GM12878 (cell line): ENCODE measurements around the gene F7. TPM values are rescaled to one million over a fixed set of nuclear protein-coding genes. Genes with fewer than 3 reads are reported as not detected.

Experiments used
- ATAC-seq: fragments of 200-7000 bp; cut with Tn5 transposase; 3 replicates; pipeline ENCODE4 v1.9.1; 2020; ENCODE audit warnings: mild to moderate bottlenecking, moderate library complexity
- BruUV-seq: library from RNA; stranded (reverse); fragments of 400-500 nt; replicated peaks from 2 replicates; lab custom pipeline; 2021; lab: Mats Ljungman, UMichigan
- CTCF ChIA-PET: fragments of 300-600 bp; sonication (Branson Sonifier 250); formaldehyde crosslinking; extraction: SDS; loops from one replicate; lab custom pipeline; 2021; ENCODE audit warnings: inconsistent platforms; lab: Yijun Ruan, JAX
- POLR2A ChIA-PET: fragments of 350-600 bp; formaldehyde crosslinking; extraction: SDS; loops from one replicate; lab custom pipeline; 2021; ENCODE audit warnings: inconsistent platforms; lab: Charles Lee
- RAD21 ChIA-PET: fragments of 300-600 bp; sonication (Branson Sonifier 250); formaldehyde crosslinking; loops from one replicate; lab custom pipeline; 2023; ENCODE audit warnings: antibody characterized with exemption; ENCODE audit not compliant: unreplicated experiment; lab: Charles Lee
- SMC1A ChIA-PET: fragments of 300-600 bp; sonication (Branson Sonifier 250); formaldehyde crosslinking; loops from one replicate; lab custom pipeline; 2023; ENCODE audit not compliant: unreplicated experiment, uncharacterized antibody; lab: Charles Lee
- DNase-seq: peaks from one replicate; pipeline ENCODE4 v3.0.0-alpha.2; 2011; ENCODE audit warnings: low read depth, low spot score
- FAIRE-seq: peaks from 3 replicates; lab custom pipeline; 2011; peaks lifted over from hg19 to GRCh38; lab: Jason Lieb, UNC
- H2AFZ ChIP-seq: 2 replicates; pipeline ENCODE4 v1.6.0; 2011; ENCODE audit warnings: low read depth, low read length, control low read depth; ENCODE audit not compliant: control insufficient read depth
- H3K27ac ChIP-seq: 2 replicates; pipeline ENCODE4 v1.5.1; 2011; ENCODE audit warnings: control low read depth; ENCODE audit not compliant: control insufficient read depth, insufficient read depth
- H3K27me3 ChIP-seq, 2 experiments: replicated peaks in 1 of 2; 2 replicates each; pipeline versions ENCODE4 v1.6.0 to v1.6.1; 2011; ENCODE audit warnings: low read length in 1 of 2; ENCODE audit not compliant: control insufficient read depth in 2 of 2, insufficient read depth in 2 of 2
- H3K36me3 ChIP-seq, 2 experiments: 2 replicates each; pipeline ENCODE4 v1.5.1; 2011; ENCODE audit warnings: low read length in 1 of 2; ENCODE audit not compliant: control insufficient read depth in 2 of 2, insufficient read depth in 2 of 2
- H3K4me1 ChIP-seq: 2 replicates; pipeline ENCODE4 v1.6.1; 2011; ENCODE audit warnings: mild to moderate bottlenecking, low read length, moderate library complexity, mixed read lengths; ENCODE audit not compliant: control insufficient read depth, insufficient read depth
- H3K4me2 ChIP-seq: 2 replicates; pipeline ENCODE4 v1.6.0; 2011; ENCODE audit warnings: control low read depth; ENCODE audit not compliant: control insufficient read depth, insufficient read depth
- H3K4me3 ChIP-seq: fragments of 200-600 bp; sonication (generic); 2 replicates; pipeline ENCODE4 v1.5.1; 2016
- H3K79me2 ChIP-seq: 2 replicates; pipeline ENCODE4 v1.6.0; 2011; ENCODE audit warnings: low read length; ENCODE audit not compliant: control insufficient read depth, insufficient read depth
- H3K9ac ChIP-seq: 2 replicates; pipeline ENCODE4 v1.8.0; 2011; ENCODE audit warnings: low read length, control low read depth, mixed read lengths; ENCODE audit not compliant: control insufficient read depth, insufficient read depth
- H3K9me3 ChIP-seq: replicated peaks from 3 replicates; pipeline ENCODE4 v1.5.1; 2011; ENCODE audit warnings: mild to moderate bottlenecking, low read length; ENCODE audit not compliant: control insufficient read depth, insufficient read depth
- H4K20me1 ChIP-seq: 2 replicates; pipeline ENCODE4 v1.6.0; 2011; ENCODE audit not compliant: control insufficient read depth, insufficient read depth
- BCL11A ChIP-seq: IDR thresholded peaks from 2 replicates; pipeline ENCODE4 v1.6.1; 2011; ENCODE audit warnings: low read depth, low read length
- CREM ChIP-seq: IDR thresholded peaks from 2 replicates; pipeline ENCODE4 v1.6.1; 2014; ENCODE audit warnings: antibody characterized with exemption, low read depth
- MYB ChIP-seq: fragments of 150-350 bp; IDR thresholded peaks from 2 replicates; pipeline ENCODE4 v1.6.1; 2014; ENCODE audit warnings: mild to moderate bottlenecking, low read depth, low read length, borderline replicate concordance
- NFIC ChIP-seq: IDR thresholded peaks from 2 replicates; pipeline ENCODE4 v1.6.1; 2012; ENCODE audit warnings: low read depth, mild to moderate bottlenecking, inconsistent platforms, low read length, moderate library complexity
- TARDBP ChIP-seq: IDR thresholded peaks from 2 replicates; pipeline ENCODE4 v1.6.1; 2016; ENCODE audit warnings: borderline replicate concordance
- WGBS: methylation state at CpG from one replicate; pipeline ENCODE4 v1.1.6; 2016; ENCODE audit warnings: low lambda C conversion rate; ENCODE audit not compliant: insufficient replicate concordance, insufficient coverage; ENCODE audit errors: missing lambda C conversion rate; 5-methylcytosine and 5-hydroxymethylcytosine counted together
- in situ Hi-C: fragments of 300-500 bp; cut with MboI; formaldehyde crosslinking; loops from 9 replicates; pipeline ENCODE4 v1.14.3; 2018; ENCODE audit warnings: mixed read lengths
- intact Hi-C: fragments of 100-400 bp; cut with micrococcal nuclease; formaldehyde crosslinking; loops from one replicate; pipeline ENCODE4 v1.14.2; 2022; ENCODE audit not compliant: unreplicated experiment
- polyA plus RNA-seq, 11 experiments: library from polyadenylated mRNA; depleted of rRNA in 4 of 11; unstranded in 6 of 11; stranded (reverse) in 5 of 11; fragments of >200 nt; fragmentation: Nextera tagmentation in 4 of 11; fragmentation: Illumina TruSeq in 1 of 11; extraction: Ambion mirVana in 4 of 11; extraction: Trizol in 1 of 11; gene quantifications; 1 replicate in 1 of 11; 2 replicates in 10 of 11; pipeline versions ENCODE4 v1.2.1 to v1.2.3, GENCODE V29; 2011 to 2016; ENCODE audit warnings: inconsistent platforms in 2 of 11, missing spikeins in 2 of 11, low read depth in 1 of 11
- total RNA-seq, 4 experiments: library from RNA; depleted of rRNA in 3 of 4; stranded (reverse); fragments of >200 nt in 3 of 4; fragmentation: Illumina TruSeq in 1 of 4; extraction: Trizol in 1 of 4; gene quantifications; 2 replicates each; pipeline versions ENCODE4 v1.2.1 to v1.2.3, GENCODE V29; 2013 to 2021
- TF ChIP-seq, protein P1 (sequence below), 3 experiments: IDR thresholded peaks in 2 of 3; conservative IDR thresholded peaks in 1 of 3; 2 replicates each; pipeline ENCODE4 v1.5.1; 2011; ENCODE audit warnings: low read depth in 3 of 3, low read length in 3 of 3, mild to moderate bottlenecking in 3 of 3, control low read depth in 2 of 3, moderate library complexity in 2 of 3, inconsistent platforms in 1 of 3, mixed read lengths in 1 of 3; ENCODE audit not compliant: control insufficient read depth in 2 of 3, insufficient read depth in 1 of 3; ENCODE audit errors: extremely low read depth in 1 of 3
- TF ChIP-seq, protein P2 (sequence below): fragments of 450-650 bp; formaldehyde crosslinking; IDR thresholded peaks from 2 replicates; pipeline ENCODE4 v1.4.0; 2022; ENCODE audit warnings: mild to moderate bottlenecking, moderate library complexity
- TF ChIP-seq, protein P3 (sequence below): fragments of 150-350 bp; IDR thresholded peaks from 2 replicates; pipeline ENCODE4 v1.6.1; 2014; ENCODE audit warnings: mild to moderate bottlenecking, low read depth, low read length
- TF ChIP-seq, protein P4 (sequence below): fragments of 450-650 bp; formaldehyde crosslinking; IDR thresholded peaks from 2 replicates; pipeline ENCODE4 v1.4.0; 2020; ENCODE audit warnings: mild to moderate bottlenecking, moderate library complexity

Gene F7
- total and polyA plus RNA-seq, 10 of the 15 experiments (the other 5 are each of a cell fraction or from before 2014, with no cell fraction given) = not detected

DNA sequence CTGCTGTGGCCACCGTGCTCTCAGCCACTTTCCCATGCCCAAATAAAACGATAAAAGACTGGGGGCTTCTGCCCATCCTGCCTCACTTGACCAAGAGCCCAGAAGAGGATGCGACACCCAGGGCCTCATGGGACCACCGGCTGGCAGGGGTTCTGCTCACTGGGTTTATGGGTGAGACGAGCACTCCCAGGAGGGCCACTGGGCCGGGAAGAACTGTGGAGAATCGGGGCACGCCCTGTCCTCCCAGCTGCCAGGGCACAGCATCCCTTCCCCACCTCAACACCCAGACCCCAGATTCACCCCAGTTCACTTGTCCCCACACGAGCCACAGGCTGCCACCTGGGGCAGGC, 12.3 kb downstream of the F7 start:
- H2AFZ ChIP-seq = no peak overlapping the region
- no peak overlapping the region for H3K27ac ChIP-seq
- SMC1A ChIA-PET = no interaction called here
- CTCF ChIA-PET = no interaction called here
- no peak overlapping the region for H3K4me3 ChIP-seq
- no peak for FAIRE-seq
- H3K4me1 ChIP-seq = no peaks in the 10 kb centered on the region
- no peaks in the 10 kb centered on the region for H4K20me1 ChIP-seq
- intact Hi-C loops (no loop called here), in situ Hi-C loops (no loop called here)
- no peaks in the 10 kb centered on the region for H3K27me3 ChIP-seq
- no TSS peak for BruUV-seq
- no peaks in the 10 kb centered on the region for H3K9me3 ChIP-seq
- TF ChIP-seq BCL11A (no peak), TARDBP (no peak), CREM (no peak), MYB (no peak), NFIC (no peak)
- TF ChIP-seq, protein P1, sequence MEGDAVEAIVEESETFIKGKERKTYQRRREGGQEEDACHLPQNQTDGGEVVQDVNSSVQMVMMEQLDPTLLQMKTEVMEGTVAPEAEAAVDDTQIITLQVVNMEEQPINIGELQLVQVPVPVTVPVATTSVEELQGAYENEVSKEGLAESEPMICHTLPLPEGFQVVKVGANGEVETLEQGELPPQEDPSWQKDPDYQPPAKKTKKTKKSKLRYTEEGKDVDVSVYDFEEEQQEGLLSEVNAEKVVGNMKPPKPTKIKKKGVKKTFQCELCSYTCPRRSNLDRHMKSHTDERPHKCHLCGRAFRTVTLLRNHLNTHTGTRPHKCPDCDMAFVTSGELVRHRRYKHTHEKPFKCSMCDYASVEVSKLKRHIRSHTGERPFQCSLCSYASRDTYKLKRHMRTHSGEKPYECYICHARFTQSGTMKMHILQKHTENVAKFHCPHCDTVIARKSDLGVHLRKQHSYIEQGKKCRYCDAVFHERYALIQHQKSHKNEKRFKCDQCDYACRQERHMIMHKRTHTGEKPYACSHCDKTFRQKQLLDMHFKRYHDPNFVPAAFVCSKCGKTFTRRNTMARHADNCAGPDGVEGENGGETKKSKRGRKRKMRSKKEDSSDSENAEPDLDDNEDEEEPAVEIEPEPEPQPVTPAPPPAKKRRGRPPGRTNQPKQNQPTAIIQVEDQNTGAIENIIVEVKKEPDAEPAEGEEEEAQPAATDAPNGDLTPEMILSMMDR (IDR thresholded peaks at IDR 0.05 in 2 of 3, conservative IDR thresholded peaks at IDR 0.05 in 1 of 3; ENCODE audit: control insufficient read depth in 2 of 3, extremely low read depth in 1 of 3, insufficient read depth in 1 of 3, low read depth in 3 of 3, low read length in 3 of 3) = no peak
- TF ChIP-seq, protein P2, sequence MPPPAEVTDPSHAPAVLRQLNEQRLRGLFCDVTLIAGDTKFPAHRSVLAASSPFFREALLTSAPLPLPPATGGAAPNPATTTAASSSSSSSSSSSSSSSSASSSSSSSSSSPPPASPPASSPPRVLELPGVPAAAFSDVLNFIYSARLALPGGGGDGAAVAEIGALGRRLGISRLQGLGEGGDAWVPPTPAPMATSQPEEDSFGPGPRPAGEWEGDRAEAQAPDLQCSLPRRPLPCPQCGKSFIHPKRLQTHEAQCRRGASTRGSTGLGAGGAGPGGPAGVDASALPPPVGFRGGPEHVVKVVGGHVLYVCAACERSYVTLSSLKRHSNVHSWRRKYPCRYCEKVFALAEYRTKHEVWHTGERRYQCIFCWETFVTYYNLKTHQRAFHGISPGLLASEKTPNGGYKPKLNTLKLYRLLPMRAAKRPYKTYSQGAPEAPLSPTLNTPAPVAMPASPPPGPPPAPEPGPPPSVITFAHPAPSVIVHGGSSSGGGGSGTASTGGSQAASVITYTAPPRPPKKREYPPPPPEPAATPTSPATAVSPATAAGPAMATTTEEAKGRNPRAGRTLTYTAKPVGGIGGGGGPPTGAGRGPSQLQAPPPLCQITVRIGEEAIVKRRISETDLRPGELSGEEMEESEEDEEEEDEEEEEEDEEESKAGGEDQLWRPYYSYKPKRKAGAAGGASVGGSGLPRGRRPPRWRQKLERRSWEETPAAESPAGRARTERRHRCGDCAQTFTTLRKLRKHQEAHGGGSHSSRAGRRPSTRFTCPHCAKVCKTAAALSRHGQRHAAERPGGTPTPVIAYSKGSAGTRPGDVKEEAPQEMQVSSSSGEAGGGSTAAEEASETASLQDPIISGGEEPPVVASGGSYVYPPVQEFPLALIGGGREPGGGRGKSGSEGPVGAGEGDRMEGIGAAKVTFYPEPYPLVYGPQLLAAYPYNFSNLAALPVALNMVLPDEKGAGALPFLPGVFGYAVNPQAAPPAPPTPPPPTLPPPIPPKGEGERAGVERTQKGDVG (CRISPR knock-in tag) = no peak
- TF ChIP-seq, protein P3, sequence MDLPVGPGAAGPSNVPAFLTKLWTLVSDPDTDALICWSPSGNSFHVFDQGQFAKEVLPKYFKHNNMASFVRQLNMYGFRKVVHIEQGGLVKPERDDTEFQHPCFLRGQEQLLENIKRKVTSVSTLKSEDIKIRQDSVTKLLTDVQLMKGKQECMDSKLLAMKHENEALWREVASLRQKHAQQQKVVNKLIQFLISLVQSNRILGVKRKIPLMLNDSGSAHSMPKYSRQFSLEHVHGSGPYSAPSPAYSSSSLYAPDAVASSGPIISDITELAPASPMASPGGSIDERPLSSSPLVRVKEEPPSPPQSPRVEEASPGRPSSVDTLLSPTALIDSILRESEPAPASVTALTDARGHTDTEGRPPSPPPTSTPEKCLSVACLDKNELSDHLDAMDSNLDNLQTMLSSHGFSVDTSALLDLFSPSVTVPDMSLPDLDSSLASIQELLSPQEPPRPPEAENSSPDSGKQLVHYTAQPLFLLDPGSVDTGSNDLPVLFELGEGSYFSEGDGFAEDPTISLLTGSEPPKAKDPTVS = no peak
- TF ChIP-seq, protein P4, sequence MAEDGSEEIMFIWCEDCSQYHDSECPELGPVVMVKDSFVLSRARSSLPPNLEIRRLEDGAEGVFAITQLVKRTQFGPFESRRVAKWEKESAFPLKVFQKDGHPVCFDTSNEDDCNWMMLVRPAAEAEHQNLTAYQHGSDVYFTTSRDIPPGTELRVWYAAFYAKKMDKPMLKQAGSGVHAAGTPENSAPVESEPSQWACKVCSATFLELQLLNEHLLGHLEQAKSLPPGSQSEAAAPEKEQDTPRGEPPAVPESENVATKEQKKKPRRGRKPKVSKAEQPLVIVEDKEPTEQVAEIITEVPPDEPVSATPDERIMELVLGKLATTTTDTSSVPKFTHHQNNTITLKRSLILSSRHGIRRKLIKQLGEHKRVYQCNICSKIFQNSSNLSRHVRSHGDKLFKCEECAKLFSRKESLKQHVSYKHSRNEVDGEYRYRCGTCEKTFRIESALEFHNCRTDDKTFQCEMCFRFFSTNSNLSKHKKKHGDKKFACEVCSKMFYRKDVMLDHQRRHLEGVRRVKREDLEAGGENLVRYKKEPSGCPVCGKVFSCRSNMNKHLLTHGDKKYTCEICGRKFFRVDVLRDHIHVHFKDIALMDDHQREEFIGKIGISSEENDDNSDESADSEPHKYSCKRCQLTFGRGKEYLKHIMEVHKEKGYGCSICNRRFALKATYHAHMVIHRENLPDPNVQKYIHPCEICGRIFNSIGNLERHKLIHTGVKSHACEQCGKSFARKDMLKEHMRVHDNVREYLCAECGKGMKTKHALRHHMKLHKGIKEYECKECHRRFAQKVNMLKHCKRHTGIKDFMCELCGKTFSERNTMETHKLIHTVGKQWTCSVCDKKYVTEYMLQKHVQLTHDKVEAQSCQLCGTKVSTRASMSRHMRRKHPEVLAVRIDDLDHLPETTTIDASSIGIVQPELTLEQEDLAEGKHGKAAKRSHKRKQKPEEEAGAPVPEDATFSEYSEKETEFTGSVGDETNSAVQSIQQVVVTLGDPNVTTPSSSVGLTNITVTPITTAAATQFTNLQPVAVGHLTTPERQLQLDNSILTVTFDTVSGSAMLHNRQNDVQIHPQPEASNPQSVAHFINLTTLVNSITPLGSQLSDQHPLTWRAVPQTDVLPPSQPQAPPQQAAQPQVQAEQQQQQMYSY (CRISPR knock-in tag) = no peak
- RAD21 ChIA-PET = no interaction called here
- H3K79me2 ChIP-seq = no peaks in the 10 kb centered on the region
- H3K36me3 ChIP-seq = no peaks in the 10 kb centered on the region
- H3K9ac ChIP-seq = no peak overlapping the region
- POLR2A ChIA-PET = no interaction called here
- no peak for DNase-seq
- H3K4me2 ChIP-seq = no peak overlapping the region
- 17% methylated on average over 9 of the region's 9 CpGs for WGBS
- no peak for ATAC-seq
